Germinal center (tissue), 1 donor: ENCODE results near the gene LUZP1.

Experiments
- DNase-seq: peaks from one replicate; pipeline ENCODE4 v3.0.0; 2012; ENCODE audit warnings: mixed read lengths, low spot score

The LUZP1 gene

DNA sequence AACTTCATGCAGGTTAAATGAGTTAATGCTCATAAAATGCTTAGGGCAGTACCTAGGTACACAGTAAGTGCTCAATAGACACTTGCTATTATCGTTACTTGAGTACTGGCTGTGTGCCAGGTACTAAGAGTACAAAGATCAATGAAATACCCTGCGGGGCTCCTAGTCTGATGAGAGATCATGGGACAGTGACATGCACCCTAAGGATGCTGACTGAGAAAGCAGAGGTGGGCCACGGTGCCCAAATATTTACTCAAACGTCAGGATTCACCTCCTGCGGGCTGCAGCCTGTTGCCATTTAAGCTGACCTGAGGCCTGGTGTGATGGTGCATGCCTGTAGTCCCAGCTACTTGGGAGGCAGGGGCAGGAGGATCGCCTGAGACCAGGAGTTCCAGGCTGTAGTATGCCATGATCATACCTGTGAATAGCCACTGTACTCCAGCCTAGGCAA is 19.8 kb upstream of the LUZP1 start:
- no peak for DNase-seq

DNA sequence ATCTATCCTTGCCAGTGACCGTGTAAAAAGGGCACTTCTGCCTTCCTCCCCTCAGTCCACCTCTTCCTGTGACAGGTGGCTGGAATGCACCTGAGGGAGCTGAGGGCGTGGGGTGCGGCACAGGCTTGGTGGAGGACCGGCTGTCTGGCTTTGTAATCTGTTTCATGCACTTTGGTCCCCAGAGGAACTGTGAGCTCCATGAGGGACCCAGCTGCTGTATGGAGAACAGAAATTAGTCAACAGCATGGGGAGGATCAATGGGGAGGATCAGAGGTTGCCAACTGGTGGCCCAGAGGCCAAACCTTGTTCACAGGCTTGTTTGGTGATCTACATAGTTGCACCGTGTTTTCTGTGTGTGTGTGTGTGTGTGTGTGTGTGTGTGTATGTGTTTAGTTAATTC is 19.0 kb upstream of the LUZP1 start:
- DNase-seq = no peak

DNA sequence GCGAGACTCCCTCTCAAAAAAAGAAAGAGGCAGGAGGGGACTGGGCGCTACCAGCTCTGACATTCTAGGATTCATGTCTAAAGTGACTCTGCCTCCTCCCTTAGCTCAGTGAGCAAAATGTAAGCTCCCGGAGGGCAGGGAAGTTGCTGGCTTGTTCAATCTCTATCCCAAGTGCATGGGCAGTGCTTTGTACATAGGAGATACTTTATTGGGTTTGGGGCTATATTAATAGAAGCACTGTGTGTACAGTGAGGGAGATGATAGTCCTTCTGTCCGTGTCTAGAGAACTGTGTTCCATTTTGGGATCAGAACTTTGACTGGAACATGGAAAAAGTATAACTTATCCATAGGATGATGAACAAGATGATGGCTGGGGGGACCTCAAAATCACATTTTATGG is 16.7 kb upstream of the LUZP1 start:
- no peak for DNase-seq

DNA sequence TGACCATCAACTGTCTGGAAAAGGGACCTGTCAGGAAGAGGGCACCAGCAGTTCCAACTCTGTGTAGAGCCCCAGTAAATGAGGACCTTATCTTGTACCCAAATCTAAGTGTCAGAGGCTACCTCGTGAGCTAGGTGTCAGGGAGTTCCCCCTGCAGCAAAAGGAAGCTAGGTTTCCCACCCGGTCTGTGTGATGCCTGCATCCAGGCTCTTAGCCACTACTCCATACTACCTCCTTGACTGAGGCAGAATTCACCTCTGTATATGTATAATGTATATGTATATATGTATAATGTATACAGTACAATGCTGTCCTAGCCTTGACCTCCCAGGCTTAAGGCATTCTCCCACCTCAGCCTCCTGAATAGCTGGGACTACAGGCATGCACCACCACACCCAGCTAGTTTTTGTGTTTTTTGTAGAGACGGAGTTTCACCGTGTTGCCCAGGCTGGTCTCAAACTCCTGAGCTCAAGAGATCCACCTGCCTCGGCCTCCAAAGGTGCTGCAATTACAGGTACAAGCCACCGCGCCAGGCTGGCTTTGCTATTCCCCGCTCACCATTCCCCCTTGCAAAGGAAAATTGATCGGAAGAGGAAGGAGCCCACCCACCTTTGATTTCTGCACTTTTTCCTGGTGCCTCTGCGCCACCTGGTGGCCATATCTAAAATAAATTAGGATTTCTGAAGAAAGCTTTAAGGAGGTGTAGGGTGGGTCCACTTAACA is 15.7 kb upstream of the LUZP1 start:
- peak; percentile 50 for DNase-seq

DNA sequence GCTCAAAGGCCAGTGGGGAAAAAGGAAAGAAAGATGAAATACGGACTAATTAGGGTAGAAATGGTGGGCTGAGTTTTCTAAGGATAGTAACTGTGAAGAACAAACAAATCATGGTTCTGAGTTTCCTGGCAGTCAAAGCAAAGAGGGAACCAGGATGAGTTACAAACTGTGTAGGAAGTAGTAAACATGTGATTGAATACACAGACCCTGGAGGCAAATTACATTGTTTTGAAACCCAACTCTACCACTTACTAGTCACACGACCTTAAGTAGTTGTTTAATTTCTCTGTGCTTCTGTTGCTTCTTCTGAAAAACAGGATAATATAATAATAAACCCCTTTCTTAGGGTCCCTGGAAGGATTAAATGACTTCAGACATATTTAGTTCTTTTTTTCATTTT is 11.2 kb upstream of the LUZP1 start:
- DNase-seq = no peak

DNA sequence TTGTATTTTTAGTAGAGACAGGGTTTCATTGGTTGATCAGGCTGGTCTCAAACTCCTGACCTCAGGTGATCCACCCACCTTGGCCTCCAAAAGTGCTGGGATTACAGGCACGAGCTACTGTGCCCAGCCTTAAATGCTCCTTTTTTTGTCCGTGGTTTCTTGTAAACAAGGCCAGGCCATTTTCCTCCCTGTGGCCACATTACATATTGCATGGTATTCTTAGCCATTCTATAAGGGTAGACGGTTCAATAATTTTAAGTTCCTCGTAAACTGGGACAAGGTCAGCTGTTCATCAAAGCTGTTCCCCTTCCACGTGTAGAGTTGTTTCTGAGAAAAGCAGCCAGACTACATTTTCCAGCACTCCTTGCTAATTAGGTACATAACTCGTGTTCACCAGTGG is 10.3 kb upstream of the LUZP1 start:
- DNase-seq = peak; percentile 40

DNA sequence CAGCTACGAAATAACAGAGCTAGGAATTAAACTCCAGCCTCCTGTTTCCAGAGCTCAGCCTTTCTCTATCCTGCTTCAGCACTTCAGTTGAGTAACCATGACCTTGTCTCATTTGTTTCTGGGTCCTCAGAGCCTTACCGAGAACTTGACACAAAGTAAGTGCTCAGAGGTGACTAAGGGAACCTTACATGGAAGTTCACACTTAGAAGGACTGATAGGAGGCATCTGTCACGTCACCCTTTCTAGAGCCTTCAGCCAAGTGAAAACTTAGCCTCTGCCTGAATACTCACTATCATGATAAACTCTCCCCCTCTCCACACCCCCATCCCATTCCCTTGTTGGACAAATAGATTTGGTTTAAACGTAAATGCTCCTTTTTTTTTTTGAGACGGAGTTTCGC is 9.8 kb upstream of the LUZP1 start:
- DNase-seq = no peak

DNA sequence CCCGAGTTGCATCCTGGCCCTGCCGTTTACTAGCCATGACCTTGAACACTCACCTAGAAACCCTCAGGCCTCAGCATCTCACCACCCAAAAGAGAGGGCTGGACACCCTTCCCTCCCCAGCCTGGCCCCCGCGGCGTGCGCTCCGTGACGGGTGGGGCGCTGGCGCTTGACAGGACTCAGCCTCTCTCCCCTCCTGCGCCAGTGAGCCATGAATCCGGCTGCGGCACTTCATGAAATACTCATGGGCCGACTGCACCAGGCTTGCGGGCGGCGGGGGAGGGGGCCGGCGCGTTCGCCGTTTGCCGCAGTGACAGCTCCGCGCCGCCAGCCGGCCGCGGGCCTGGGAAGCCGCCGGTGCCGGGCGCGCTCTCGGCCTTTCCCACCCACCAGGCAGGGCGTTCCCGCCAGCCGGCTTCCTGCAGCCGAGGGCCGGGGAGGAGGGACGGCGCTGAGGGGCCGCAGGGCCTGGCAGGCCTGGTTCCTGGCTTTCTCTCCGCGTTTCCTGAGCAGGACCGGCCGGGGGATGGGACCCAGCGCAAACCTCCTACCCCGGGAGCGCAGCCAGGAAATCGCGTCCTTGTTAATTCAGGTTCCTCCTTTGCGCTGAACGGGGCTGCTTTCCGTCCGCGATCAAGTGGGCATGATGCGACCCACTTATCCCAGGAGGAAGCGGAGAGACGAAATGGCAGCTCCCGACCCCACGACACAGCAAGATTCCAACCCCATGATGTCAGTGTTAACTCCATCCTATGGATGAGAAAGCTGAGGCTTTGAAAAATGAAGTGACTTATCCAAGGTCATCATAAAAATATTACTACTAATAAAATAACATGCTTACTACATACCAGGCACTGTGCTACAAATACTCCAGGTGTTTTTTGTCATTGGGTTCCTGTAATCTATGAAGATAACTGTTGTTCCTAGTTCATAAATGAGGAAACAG is 9.1 kb upstream of the LUZP1 start:
- peak; percentile 84 for DNase-seq

DNA sequence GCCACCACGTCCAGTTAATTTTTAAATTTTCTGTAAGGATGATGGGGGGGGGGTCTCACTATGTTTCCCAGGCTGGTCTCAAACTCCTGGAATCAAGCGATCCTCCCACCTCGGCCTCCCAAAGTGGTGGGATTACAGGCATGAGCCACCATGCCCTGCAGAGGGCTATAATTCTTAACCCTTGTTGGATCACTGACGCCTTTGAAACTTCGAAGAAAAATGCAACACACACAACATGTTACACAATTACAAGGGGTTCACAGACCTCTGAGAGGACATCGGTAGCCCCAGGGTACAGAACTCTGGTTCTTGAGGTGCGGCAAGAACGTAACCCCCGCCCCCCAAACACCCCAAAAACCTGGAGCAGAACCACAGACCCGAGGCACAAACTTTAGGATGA is 8.4 kb upstream of the LUZP1 start:
- DNase-seq = no peak

DNA sequence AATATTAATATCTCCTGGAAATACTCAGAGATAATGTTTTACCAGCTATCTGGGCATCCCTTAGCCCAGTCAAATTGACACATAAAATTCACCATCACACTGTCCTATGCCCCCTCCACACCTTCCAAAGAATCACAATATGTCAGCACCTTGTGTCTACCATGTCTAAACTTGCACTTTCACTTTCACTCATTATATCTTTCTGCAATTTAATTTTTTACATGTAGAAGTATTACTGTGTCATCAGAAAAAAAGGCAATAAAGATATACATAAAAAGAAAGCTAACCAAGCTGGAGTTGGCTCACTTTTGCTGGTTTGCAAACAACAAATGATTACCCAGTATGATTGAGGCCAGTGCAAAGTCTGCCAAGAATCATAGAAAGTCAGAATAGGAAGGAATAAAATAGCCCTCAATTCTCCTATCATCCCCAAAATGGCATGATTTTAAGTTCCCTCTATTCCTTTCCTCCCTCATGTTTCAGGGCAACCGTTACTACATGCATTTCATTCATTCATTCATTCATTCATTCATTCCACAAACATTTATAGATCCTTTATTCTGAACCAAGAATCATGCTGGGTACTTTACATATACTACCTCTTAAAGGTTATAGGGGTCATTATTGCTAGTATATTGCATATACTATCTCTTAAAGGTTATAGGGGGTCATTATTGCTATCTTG is 5.9 kb upstream of the LUZP1 start:
- no peak for DNase-seq

DNA sequence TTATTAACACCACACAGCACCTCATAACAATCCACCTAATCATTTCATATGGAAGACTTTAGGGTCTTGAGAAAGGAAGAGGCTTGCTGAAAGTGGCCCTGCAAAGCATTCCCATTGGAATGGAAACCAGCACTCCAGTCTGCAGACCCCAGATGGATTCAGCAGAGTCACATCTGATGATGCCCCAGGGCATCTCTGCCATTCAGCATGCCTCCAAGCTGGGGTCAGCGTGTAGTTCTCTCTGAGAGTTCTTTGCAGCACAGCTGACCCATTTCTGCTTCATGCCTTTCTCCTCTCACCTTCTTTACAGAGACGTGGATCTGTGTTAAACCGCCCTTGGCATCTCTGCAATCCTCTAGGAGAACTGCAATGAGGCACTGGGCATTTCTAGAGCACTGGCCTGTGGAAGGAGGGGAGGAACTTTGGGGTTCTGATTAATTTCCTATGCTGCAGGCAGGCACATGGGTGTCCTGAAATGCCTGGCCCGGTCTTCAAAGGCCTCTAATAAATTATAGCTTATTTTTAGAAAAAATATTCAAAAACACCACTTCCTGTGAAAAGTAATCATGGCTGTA is 2.6 kb upstream of the LUZP1 start:
- no peak for DNase-seq

DNA sequence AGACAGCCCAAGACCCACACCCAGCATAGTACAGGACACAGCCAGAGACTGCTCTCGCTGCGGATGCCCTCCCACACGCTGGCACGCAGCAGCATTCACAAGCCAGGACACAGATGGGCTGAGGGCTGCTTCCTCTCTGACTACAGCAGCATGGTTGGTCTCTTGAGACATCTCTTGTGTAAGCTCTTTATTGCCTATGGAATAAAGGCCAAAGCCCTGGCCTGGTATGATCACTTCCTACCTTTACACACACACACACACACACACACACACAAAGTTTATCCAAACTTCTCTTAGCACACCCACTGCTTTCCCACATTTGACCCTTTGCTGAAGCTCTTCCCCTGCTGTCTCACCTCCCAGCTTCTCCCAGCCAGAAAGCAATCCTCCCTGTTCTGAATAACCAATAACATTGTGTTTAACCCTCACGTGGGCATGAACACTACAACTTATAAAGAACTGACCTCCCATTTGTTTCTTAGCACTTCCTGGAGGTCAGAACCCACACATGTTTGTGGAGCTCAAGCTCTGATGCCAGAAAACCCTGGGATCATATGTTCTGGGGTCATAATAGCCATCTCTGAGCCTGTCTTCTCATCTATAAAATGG is 1.2 kb upstream of the LUZP1 start:
- peak; percentile 37 for DNase-seq

DNA sequence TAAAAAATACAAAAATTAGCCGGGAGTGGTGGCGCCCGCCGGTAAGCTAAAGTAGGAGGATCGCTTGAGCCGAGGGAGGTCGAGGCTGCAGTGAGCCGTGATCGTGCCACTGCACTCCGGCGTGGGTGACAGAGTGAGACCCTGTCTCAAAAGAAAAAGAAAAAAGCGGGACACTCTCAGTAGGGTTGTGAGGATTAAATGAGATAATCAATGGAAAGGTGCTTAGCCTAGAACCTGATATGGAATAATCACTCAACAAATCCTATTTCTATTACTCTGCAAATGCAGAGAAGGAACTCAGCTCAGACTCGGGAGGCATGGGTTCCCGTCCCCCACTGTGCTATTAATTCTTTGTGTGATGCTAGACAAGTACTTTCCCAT is 529 bp upstream of the LUZP1 start:
- no peak for DNase-seq

DNA sequence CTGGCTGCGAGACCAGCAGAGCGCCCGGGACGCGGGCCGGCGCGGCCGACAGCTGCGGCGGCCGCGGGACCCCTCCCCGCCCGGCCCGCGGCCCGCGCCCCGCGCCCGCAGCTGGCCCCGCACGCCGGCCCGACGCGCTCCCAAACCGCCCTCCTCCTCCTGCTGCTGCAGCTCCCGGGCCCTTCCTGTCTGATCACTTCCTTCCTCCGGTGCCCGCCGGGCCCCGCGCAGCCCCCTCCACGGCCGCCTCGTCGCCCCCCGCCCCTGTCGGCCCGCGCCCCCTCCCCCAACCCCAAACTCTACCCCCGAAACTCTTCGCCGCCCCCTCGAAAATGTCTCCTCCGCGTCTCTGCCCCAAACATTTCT is 594 bp downstream of the LUZP1 start:
- peak; percentile 57 for DNase-seq

DNA sequence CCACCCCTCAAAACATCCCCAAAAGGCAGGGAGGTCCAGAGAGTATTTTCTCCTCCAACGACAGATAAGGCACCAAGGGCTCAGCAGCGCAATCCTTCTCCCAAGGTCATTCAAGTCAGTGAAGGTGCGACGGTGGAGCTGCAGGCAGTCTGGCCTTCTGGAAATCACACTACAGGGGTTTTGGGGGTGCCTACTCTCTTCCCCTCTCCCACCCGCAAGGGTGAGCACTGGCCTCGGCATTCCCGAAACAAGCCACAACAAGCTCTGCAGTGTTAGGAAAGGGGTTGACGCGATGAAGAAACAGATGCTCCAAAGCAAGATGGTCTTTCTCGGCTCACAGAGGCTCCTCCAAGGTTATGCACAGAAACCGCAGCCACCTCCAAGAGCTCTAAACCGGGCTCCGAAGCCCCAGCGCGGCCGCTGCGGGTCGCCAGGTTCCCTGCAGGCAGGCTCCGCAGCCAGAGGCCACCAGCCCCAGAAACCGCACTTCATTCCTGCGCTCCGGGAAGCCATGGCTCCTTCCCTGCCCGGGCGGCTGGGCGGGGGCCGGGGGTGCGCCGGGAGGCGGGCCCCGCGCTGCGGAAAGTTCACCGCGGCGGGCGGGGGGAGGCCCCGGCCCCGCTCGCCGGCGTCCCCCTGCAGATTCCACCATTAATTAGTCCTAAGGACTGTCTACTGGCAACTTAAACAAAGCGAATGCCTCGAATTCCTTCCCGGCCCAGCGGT is 1.1 kb downstream of the LUZP1 start:
- DNase-seq = peak; percentile 46

DNA sequence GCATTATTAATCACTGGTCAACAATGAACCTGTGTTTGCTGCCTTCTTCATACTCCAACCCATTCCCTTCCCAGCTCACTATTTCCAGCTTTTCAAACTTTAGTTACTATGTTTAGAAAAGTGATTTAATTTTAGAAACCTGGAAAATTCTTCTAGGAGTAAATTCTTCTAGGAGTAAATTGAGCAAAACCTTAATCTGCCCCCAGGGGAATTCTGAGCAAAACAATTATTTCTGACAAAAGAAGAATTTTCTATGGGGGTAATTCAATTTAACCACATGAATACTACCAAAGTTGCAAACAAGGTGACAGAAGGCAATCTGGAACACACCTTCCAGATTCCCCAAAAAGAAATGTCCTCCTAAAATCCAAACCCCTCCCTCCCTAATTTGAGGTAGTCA is 1.8 kb downstream of the LUZP1 start:
- no peak for DNase-seq

DNA sequence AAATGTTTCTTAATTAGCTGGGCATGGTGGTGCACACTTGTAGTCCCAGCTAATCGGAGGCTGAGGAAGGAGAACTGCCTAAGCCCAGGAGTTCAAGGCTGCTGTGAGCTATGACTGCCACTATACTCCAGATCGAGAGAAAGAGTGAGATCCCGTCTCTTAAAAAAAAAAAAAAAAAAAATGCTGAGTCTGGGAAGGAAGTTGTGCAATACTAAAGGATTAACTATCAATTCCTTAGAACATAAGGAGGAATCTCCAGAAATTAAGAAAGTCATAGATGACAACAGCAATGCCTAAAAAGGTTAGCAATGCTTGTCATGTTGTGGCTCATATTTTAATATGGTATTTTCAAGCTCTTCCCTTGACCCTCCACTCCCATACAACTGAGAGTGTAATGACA is 5.3 kb downstream of the LUZP1 start:
- no peak for DNase-seq

DNA sequence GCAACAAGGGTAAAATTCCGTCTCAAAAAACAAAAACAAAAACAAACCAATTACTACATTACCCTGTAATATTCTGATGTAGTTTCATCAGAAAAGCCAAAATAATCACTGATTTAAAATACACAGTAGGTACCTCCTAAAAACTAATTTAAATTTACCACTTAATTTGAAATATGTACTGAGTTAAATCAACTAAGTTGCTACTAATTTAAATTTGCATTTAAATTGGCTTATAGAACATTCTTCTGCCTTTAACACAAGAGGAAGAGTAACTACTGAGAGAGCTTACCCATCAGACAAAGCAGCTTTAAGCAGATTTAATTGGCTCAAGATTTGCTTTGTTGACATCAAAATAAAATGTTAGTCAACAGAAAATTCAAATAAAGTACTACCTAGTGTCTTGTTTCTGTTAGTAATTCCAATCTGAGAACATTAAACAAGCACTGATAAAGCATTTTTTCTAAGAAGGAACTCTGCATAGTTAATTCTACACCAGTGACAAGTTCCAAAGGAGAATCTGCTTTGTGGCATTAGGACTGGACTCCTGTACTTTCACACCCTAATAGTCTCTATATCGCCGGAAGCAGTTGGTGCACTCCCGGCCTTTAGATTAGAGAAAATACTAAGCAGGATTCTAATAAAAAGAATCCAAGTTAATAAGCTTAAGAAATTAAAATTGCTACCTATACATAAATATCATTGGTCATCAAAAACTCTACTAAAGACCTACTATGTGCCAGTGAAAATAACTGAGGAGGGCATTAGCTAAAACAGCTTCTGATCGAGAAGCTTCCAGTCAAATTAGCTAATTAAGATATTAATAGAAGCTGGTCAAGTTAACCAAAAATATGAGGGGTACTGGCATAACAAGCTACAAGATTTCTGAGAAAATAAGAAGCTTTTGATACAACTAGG is 8.4 kb downstream of the LUZP1 start:
- DNase-seq = no peak

DNA sequence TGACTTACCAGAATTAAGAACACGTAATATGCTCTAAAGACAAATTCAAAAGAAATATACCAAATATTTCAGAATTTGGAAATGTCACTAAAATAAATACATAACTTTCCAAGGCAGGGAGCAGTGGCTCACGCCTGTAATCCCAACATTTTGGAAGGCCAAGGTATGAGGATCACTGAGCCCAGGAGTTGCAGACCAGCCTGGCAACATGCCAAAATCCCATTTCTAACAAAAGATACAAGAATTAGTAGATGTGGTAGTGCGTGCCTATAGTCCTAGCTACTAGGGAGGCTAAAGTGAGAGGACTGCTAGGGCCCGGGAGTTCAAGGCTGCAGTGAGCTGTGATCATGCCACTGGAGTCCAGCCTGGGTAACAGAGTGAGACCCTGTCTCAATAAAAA is 11.7 kb downstream of the LUZP1 start:
- DNase-seq = no peak

DNA sequence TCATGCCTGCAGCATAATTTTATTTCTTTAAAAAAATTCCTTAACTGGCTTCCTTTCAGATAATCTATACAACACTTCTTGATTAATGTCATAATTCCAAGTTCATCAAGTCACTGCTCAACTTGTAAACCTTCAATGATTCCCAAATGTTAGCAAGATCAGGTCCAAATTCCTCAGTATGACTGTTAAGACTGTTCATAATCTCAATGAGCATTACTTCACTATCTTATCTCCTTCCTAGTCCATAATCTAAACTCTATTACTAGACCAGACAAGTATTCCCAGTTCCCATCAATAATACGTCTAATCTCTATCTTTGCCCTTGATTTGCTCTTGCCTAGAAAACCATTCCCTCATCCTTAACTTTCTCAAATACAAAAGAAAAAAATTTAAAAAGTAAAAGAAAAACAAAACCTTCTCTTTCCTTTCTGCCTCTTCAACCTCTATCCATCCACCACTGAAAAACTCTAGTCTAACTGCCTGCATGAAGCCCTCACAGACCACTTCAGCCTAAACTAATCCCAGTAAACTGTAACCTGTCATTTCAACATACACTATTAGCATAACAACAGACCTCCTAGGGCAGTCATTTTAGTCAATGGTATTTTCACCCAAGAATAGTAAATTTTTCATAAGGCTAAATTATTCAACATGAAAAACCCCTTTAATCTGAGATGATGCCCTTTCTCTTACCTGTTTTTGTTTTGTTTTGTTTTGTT is 15.5 kb downstream of the LUZP1 start:
- no peak for DNase-seq
